HepG2 (cell line): Measurements from ENCODE around the gene FAT1. TPM values are rescaled to one million over a fixed set of nuclear protein-coding genes. Genes with fewer than 3 reads are reported as not detected.
A peak's percentile ranks its signal among the peaks of the same experiment; 100 is the strongest.

Experiments
- ATF7 ChIP-seq, 2 experiments: fragments of 450-650 bp in 1 of 2; sonication (generic) in 1 of 2; formaldehyde crosslinking in 1 of 2; IDR thresholded peaks; 2 replicates each; pipeline versions ENCODE4 v1.4.0 to v1.6.1; 2016 to 2020; ENCODE audit warnings: antibody characterized with exemption in 1 of 2, mild to moderate bottlenecking in 1 of 2, missing genetic modification reagents in 1 of 2
- FOXO1 ChIP-seq: sonication (generic); formaldehyde crosslinking; IDR thresholded peaks from 2 replicates; pipeline ENCODE4 v1.4.0; 2020; ENCODE audit warnings: missing genetic modification reagents
- GABPB1 ChIP-seq: IDR thresholded peaks from 2 replicates; pipeline ENCODE4 v1.6.1; 2016; ENCODE audit warnings: mild to moderate bottlenecking, missing genetic modification reagents, moderate library complexity, missing compliant biosample characterization
- HOXA3 ChIP-seq: sonication (generic); formaldehyde crosslinking; IDR thresholded peaks from 2 replicates; pipeline ENCODE4 v1.5.0; 2020; ENCODE audit warnings: missing genetic modification reagents
- MTF2 ChIP-seq: sonication (generic); formaldehyde crosslinking; IDR thresholded peaks from 2 replicates; pipeline ENCODE4 v1.5.0; 2020; ENCODE audit warnings: missing genetic modification reagents, borderline replicate concordance
- PHF8 ChIP-seq: sonication (generic); formaldehyde crosslinking; IDR thresholded peaks from 2 replicates; pipeline ENCODE4 v1.5.0; 2020; ENCODE audit warnings: missing genetic modification reagents
- PPARG ChIP-seq: conservative IDR thresholded peaks from 2 replicates; pipeline ENCODE4 v1.6.1; 2016; ENCODE audit warnings: missing biosample characterization, missing genetic modification reagents
- RXRB ChIP-seq: IDR thresholded peaks from 2 replicates; pipeline ENCODE4 v1.6.1; 2016; ENCODE audit warnings: borderline replicate concordance, missing genetic modification reagents, missing compliant biosample characterization
- SOX13 ChIP-seq, 3 experiments: fragments of 450-650 bp in 1 of 3; sonication (generic) in 1 of 3; formaldehyde crosslinking in 1 of 3; IDR thresholded peaks in 2 of 3; conservative IDR thresholded peaks in 1 of 3; 2 replicates each; pipeline versions ENCODE4 v1.5.0 to v1.6.1; 2016 to 2020; ENCODE audit warnings: antibody characterized with exemption in 1 of 3, mild to moderate bottlenecking in 1 of 3, missing compliant biosample characterization in 1 of 3, missing genetic modification reagents in 1 of 3, moderate library complexity in 1 of 3
- TGIF2 ChIP-seq: IDR thresholded peaks from 2 replicates; pipeline ENCODE4 v1.6.1; 2016; ENCODE audit warnings: control low read depth, missing compliant biosample characterization
- ZNF354B ChIP-seq: sonication (generic); formaldehyde crosslinking; IDR thresholded peaks from 2 replicates; pipeline ENCODE4 v1.8.0; 2022; ENCODE audit warnings: mild to moderate bottlenecking, missing genetic modification reagents
- ZNF432 ChIP-seq: sonication (generic); formaldehyde crosslinking; IDR thresholded peaks from 2 replicates; pipeline ENCODE4 v1.5.0; 2020; ENCODE audit warnings: missing genetic modification reagents, mild to moderate bottlenecking, borderline replicate concordance
- polyA plus RNA-seq, 8 experiments: library from polyadenylated mRNA; depleted of rRNA in 3 of 8; stranded (reverse) in 7 of 8; unstranded in 1 of 8; fragments of >200 nt; fragmentation: Illumina TruSeq in 4 of 8; extraction: Trizol in 4 of 8; gene quantifications; 2 replicates each; pipeline versions ENCODE4 v1.2.1 to v1.2.3, GENCODE V29; 2011 to 2016; ENCODE audit warnings: low read depth in 4 of 8, missing spikeins in 1 of 8, mixed read lengths in 1 of 8; ENCODE audit not compliant: insufficient read depth in 1 of 8
- total RNA-seq, 5 experiments: library from RNA; depleted of rRNA; stranded (reverse); fragments of >200 nt; fragmentation: Illumina TruSeq; extraction: Trizol; gene quantifications; 2 replicates each; pipeline ENCODE4 v1.2.3, GENCODE V29; 2016; ENCODE audit warnings: low read depth in 1 of 5
- TF ChIP-seq, protein P1 (sequence below): sonication (generic); formaldehyde crosslinking; IDR thresholded peaks from 2 replicates; pipeline ENCODE4 v1.4.0; 2020; ENCODE audit warnings: mild to moderate bottlenecking, missing genetic modification reagents
- TF ChIP-seq, protein P2 (sequence below): IDR thresholded peaks from 2 replicates; pipeline ENCODE4 v1.4.0; 2020; ENCODE audit warnings: mild to moderate bottlenecking, missing genetic modification reagents
- TF ChIP-seq, protein P3 (sequence below): sonication (generic); formaldehyde crosslinking; IDR thresholded peaks from 2 replicates; pipeline ENCODE4 v1.8.0; 2022; ENCODE audit warnings: missing genetic modification reagents, mild to moderate bottlenecking, moderate library complexity, borderline replicate concordance

FAT1 gene
- total and polyA plus RNA-seq, 2 of the 13 experiments (the other 11 are each of a cell fraction or from before 2014, with no cell fraction given), result 185 to 216 TPM

DNA sequence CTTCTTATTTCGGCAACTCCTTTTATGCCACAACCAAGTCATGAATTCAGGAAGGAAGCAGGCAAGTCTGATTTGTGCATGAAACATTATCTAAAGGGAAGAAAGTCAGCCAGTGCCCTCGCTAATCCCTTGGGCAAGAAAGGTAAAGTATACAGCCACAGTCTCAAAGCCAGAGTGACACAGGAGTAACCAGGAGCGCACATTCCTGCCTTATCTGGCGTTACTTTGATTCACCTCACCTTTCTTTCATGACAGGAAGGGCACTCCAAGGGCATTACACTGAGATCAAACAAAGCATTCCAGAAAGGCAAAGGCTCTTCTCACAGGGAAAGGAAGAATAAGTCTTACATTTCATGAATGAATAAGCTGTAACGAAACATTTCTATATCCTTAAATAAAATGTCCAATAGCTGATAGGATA is 38.8 kb downstream of the FAT1 start (continued):
- TF ChIP-seq, protein P1, sequence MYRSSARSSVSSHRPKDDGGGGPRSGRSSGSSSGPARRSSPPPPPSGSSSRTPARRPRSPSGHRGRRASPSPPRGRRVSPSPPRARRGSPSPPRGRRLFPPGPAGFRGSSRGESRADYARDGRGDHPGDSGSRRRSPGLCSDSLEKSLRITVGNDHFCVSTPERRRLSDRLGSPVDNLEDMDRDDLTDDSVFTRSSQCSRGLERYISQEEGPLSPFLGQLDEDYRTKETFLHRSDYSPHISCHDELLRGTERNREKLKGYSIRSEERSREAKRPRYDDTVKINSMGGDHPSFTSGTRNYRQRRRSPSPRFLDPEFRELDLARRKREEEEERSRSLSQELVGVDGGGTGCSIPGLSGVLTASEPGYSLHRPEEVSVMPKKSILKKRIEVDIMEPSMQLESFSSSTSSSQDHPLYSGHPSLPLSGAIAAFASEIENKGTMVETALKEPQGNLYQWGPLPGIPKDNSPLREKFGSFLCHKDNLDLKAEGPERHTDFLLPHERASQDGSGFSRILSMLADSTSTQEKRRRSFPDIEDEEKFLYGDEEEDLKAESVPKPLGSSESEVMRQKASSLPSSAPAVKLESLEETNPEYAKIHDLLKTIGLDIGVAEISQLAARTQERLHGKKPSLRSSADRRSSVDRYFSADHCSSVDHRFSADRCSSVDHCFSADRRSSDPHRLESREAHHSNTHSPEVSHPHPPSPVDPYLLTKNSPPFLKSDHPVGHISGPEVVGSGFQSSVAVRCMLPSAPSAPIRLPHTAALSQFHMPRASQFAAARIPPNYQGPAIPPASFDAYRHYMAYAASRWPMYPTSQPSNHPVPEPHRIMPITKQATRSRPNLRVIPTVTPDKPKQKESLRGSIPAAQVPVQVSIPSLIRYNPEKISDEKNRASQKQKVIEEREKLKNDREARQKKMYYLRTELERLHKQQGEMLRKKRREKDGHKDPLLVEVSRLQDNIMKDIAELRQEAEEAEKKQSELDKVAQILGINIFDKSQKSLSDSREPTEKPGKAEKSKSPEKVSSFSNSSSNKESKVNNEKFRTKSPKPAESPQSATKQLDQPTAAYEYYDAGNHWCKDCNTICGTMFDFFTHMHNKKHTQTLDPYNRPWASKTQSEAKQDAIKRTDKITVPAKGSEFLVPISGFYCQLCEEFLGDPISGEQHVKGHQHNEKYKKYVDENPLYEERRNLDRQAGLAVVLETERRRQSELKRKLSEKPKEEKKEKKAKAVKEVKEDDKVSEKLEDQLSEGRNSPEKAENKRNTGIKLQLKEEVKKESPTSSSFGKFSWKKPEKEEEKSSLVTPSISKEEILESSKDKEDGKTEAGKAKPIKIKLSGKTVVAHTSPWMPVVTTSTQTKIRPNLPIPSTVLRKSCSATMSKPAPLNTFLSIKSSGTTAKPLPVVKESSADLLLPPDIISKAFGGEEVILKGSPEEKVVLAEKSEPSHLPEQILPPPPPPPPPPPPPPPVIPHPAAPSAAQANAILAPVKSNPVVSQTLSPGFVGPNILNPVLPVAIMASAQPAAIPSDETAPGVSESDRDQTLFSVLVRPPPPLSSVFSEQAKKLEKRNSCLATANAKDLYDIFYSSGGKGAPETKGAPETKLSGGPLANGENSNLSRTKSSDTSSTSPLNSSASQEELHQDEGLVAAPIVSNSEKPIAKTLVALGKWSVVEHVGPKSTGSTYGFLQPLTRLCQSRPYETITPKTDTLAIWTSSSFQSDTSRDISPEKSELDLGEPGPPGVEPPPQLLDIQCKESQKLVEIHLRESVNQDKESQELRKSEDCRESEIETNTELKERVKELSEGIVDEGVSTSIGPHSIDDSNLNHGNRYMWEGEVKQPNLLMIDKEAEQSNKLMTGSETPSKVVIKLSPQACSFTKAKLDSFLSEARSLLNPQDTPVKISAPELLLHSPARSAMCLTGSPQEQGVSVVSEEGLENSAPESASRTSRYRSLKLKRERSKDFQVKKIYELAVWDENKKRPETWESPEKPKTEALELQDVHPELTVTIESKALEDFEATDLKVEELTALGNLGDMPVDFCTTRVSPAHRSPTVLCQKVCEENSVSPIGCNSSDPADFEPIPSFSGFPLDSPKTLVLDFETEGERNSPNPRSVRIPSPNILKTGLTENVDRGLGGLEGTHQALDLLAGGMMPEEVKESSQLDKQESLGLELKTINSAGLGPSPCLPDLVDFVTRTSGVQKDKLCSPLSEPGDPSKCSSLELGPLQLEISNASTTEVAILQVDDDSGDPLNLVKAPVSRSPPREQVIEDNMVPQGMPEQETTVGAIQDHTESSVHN (CRISPR knock-in tag), result 0 out of 2 replicates have a peak, but pooled peaks have one; percentile 40
- TF ChIP-seq PHF8 (CRISPR knock-in tag) (peak; percentile 19; the same call in 1 of the 2 replicates), ATF7 (IDR thresholded peaks at IDR 0.05) (no peak), ATF7 (CRISPR knock-in tag; IDR thresholded peaks at IDR 0.05) (no peak), GABPB1 (CRISPR knock-in tag) (peak; percentile 28; the same call in 1 of the 2 replicates), FOXO1 (peak; percentile 83), ZNF432 (CRISPR knock-in tag) (no peak), RXRB (CRISPR knock-in tag) (peak; percentile 95), HOXA3 (CRISPR knock-in tag) (peak; percentile 86), ZNF354B (CRISPR knock-in tag) (no peak), TGIF2 (CRISPR knock-in tag) (0 out of 2 replicates have a peak, but pooled peaks have one; percentile 51), PPARG (CRISPR knock-in tag) (peak; percentile 63), MTF2 (CRISPR knock-in tag) (no peak), SOX13 (IDR thresholded peaks at IDR 0.05) (peak; percentile 82), SOX13 (CRISPR knock-in tag; conservative IDR thresholded peaks at IDR 0.05 in 1 of 2, IDR thresholded peaks at IDR 0.05 in 1 of 2) (peak in 1 of 2 experiments; percentile 94; a peak in 2 of 4 replicates)
- TF ChIP-seq, protein P2, sequence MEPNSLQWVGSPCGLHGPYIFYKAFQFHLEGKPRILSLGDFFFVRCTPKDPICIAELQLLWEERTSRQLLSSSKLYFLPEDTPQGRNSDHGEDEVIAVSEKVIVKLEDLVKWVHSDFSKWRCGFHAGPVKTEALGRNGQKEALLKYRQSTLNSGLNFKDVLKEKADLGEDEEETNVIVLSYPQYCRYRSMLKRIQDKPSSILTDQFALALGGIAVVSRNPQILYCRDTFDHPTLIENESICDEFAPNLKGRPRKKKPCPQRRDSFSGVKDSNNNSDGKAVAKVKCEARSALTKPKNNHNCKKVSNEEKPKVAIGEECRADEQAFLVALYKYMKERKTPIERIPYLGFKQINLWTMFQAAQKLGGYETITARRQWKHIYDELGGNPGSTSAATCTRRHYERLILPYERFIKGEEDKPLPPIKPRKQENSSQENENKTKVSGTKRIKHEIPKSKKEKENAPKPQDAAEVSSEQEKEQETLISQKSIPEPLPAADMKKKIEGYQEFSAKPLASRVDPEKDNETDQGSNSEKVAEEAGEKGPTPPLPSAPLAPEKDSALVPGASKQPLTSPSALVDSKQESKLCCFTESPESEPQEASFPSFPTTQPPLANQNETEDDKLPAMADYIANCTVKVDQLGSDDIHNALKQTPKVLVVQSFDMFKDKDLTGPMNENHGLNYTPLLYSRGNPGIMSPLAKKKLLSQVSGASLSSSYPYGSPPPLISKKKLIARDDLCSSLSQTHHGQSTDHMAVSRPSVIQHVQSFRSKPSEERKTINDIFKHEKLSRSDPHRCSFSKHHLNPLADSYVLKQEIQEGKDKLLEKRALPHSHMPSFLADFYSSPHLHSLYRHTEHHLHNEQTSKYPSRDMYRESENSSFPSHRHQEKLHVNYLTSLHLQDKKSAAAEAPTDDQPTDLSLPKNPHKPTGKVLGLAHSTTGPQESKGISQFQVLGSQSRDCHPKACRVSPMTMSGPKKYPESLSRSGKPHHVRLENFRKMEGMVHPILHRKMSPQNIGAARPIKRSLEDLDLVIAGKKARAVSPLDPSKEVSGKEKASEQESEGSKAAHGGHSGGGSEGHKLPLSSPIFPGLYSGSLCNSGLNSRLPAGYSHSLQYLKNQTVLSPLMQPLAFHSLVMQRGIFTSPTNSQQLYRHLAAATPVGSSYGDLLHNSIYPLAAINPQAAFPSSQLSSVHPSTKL (CRISPR knock-in tag), result peak; percentile 96
- TF ChIP-seq, protein P3, sequence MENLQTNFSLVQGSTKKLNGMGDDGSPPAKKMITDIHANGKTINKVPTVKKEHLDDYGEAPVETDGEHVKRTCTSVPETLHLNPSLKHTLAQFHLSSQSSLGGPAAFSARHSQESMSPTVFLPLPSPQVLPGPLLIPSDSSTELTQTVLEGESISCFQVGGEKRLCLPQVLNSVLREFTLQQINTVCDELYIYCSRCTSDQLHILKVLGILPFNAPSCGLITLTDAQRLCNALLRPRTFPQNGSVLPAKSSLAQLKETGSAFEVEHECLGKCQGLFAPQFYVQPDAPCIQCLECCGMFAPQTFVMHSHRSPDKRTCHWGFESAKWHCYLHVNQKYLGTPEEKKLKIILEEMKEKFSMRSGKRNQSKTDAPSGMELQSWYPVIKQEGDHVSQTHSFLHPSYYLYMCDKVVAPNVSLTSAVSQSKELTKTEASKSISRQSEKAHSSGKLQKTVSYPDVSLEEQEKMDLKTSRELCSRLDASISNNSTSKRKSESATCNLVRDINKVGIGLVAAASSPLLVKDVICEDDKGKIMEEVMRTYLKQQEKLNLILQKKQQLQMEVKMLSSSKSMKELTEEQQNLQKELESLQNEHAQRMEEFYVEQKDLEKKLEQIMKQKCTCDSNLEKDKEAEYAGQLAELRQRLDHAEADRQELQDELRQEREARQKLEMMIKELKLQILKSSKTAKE (CRISPR knock-in tag), result peak; percentile 86
